ENCODE results near the gene CCNL2.

The CCNL2 gene

DNA sequence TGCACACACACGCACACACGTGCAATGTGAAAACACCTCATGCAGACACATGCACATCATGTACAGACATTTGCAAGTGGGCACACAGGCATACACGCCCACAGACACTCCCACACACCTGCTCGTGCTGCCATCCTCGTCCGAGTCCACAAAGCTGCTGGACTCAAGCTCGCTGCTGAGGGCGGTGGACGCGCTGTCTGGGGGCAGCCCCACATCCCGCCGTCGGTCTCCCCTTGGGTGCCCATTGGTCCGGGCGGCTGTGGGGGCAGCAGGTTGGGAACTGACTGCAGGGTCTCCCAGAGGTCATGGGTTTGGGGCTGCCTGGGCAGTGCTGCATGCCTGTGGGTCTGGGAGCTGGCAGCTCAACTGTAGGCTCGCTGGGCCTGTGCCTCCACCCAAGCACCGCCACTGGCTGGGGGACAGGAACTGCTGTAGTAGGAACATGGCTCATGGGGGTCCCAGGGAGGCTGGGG lies 57.5 kb downstream of the CCNL2 start:
- no peak for DNase-seq (ENCODE audit: low read depth)

DNA sequence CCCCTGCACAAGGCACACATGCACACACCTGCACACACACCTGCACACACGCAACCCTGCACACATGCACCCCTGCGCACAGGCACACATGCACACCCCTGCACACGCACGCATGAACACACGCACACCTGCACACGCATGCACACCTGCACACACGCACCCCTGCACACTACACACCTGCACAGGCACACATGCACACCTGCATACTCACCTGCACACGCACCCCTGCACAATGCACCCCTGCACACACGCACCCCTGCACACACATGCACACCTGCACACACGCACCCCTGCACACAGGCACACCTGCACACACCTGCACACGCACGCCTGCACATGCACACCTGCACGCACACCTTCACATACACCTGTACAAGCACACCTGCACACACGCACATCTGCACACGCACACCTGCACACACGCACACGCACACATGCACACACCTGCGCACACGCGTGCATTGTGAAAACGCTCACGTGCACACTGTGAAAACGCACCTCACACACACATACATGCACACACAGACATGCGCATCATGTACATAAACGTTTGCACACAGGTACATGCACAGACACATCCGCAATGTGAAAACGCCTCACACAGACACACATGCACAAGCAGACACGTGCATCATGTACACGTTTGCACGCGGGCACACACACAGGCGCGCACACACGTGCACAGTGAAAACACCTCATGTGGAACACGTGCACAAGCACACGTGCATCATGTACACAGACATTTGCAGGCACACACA lies 58.2 kb downstream of the CCNL2 start:
- no peak for DNase-seq (ENCODE audit: low read depth)

DNA sequence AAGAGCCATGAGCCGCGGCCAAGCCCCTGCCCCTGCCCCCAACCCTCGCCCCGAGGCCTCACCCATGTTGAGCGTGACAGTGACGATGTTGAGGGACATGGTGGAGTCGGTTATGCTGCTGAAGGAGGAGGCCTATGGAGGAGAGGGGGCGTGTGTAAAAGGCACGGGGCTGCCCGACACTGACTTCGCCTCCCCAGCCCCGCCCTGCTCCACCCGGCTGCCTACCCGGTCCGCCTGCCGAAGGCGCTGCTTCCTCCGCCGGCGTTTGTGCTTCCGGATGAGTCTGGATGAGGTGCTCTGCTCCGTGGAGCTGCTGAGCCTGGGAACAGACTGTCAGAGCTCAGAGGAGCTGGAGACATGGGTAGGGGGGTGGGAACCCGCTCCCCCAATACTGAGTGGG lies 59.0 kb downstream of the CCNL2 start:
- no peak for DNase-seq (ENCODE audit: low read depth)

DNA sequence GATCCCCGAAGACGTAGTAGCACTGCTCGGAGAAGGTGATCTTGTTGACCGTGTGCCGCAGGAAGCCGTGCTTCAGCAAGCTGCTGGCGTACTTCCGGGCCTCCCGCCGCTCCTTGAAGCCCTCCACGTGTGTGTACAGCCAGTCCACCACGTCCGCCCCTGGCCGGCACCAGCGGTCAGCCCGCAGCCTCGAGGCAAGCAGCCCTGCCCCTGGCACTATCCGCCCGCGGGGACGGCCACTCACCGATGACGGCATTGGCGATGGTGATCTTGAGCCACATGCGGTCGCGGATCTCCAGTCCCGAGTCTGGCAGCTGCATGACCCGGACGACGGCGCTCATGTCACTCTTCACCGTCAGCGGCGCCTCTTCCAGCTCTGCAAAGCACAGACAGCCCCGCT lies 60.9 kb downstream of the CCNL2 start:
- DNase-seq (ENCODE audit: low read depth), result no peak

DNA sequence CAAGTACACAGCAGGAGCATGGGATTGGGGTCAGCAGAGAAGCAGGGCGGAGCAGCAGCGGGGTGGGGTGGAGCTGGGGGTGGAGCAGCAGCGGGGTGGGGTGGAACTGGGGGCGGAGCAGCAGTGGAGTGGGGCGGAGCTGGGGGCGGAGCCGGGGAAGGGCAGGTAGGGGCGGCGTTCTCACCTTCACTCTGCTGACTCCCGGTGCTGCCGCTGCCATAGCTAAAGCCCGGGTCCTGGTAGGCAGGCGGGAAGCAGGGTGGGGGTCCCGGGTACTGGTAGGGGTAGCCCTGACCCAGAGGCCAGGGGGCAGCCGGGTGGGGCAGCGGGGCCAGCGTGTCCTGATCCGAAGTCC lies 61.4 kb downstream of the CCNL2 start:
- DNase-seq (ENCODE audit: low read depth), result no peak

DNA sequence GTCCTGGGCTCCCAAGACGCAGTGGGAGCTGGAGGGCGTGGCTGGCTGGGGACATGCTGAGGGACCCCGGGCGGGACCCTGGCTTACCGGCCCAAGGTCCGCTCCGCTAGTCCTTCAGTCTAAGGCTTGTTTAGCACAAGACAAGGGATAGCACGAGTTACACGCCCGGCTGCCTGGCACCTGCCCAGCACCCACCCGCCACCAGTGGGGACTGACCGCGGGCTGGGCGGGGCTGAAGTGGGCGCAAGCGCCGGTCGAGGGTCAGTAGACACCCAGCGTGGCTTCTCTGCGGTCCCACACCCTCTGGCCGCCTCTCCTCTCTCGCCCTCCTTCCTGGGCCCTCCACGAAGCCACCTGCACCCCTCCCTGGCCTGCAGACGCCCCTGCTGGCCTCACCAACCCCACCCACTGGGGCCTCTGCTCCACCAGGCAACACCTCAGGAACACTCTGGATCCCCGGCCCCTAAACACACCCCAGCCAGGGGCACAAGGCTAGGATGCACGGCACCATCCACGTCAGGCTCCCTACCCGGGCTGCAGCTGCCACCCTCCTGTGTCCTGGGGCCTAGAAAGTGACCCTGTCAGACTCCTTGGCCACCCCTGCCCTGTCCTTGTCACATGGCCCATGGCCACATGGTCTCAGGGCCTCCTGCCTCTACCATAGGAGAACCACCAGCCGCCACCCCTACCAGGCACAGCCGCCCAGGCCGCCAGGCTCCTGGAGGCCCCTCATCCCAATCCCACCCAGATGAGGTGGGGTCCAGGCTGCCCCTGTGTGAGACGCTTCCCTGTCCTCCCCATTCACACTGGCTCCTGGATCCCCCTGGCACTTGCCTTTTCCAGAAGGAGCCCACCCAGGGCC lies 62.0 kb downstream of the CCNL2 start:
- DNase-seq (ENCODE audit: low read depth), result no peak

DNA sequence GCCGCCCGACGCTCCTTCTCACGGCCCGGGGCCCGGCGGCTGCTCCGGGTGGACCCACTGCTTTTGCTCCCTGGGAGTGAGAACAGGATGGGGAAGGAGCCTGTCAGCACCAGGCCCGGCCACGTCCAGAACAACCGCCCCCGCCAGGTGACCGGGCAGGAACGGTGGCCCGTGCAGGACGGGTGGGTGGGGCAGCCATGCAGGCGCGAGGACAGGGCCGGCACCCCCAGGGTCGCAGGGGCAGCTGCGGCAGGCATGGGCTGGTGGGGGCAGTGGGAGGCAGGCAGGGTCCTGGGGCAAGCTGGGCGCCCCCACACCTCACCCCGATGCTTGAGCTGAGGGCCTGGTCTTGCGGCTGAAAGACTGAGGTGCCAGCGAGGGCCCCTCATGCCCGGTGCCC lies 62.7 kb downstream of the CCNL2 start:
- DNase-seq (ENCODE audit: low read depth), result no peak

DNA sequence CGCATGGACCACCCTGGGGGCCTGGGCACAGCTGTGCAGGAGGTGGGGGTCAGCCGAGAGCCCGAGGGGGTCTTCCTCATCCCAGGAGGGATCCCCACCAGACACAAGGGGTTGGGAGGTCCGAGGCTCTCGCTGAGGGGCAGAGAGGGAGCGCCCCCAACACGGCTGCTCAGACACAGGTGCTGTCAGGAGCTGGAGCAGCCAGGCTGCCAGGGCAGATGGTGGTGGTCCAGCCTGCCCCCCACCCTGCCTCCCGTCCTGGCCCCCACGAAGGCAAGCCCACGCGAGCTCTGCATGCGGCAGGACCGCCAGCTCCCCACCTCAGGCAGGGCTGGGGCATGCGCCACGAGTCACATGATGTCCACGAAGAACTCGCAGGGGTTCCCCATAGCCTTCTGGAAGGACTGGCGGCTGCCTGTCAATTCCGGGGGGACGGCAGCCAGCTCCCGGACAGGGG lies 63.3 kb downstream of the CCNL2 start:
- no peak for DNase-seq (ENCODE audit: low read depth)

Data from amniotic epithelial cell (primary cell).